Sigmoid colon (tissue), 7 donors: Measurements from ENCODE around the gene CLSTN2. TPM values are rescaled to one million over a fixed set of nuclear protein-coding genes. Genes with fewer than 3 reads are reported as not detected.

Experiments used
- DNase-seq: peaks from one replicate; pipeline ENCODE4 v3.0.0-alpha.2; 2019
- H3K27ac ChIP-seq, 4 donors: fragments of 200-600 bp; sonication (generic); one replicate each; pipeline ENCODE4 v1.5.1; 2016 to 2019; ENCODE audit warnings: mild to moderate bottlenecking in 1 of 4
- H3K27me3 ChIP-seq, 3 donors: fragments of 200-600 bp; sonication (generic); one replicate each; pipeline ENCODE4 v1.5.1; 2019; ENCODE audit warnings: mild to moderate bottlenecking in 1 of 3
- H3K36me3 ChIP-seq, 4 donors: fragments of 200-600 bp; sonication (generic); one replicate each; pipeline ENCODE4 v1.5.1; 2016 to 2019
- H3K4me1 ChIP-seq, 4 donors: fragments of 200-600 bp; sonication (generic); one replicate each; pipeline ENCODE4 v1.5.1; 2017 to 2019
- H3K4me3 ChIP-seq, 4 donors: fragments of 200-600 bp; sonication (generic); one replicate each; pipeline ENCODE4 v1.5.1; 2017 to 2019; ENCODE audit warnings: mild to moderate bottlenecking in 2 of 4, moderate library complexity in 1 of 4
- H3K9me3 ChIP-seq, 4 donors: fragments of 200-600 bp in 3 of 4; sonication (generic) in 3 of 4; one replicate each; pipeline versions ENCODE4 v1.5.1 to v1.6.1; 2013 to 2019
- CTCF ChIP-seq, 4 experiments: fragments of 450-650 bp in 3 of 4; fragments of 200-600 bp in 1 of 4; IDR thresholded peaks; one replicate each; pipeline ENCODE4 v1.5.1; 2016 to 2019; ENCODE audit warnings: antibody characterized with exemption in 4 of 4, mild to moderate bottlenecking in 3 of 4, moderate library complexity in 2 of 4
- EP300 ChIP-seq, 4 donors: sonication (generic); formaldehyde crosslinking; IDR thresholded peaks; one replicate each; pipeline ENCODE4 v1.6.1; 2017; ENCODE audit warnings: antibody characterized with exemption in 4 of 4
- POLR2A ChIP-seq, 2 donors: fragments of 450-650 bp; IDR thresholded peaks; one replicate each; pipeline ENCODE4 v1.6.1; 2016; ENCODE audit warnings: antibody characterized with exemption in 2 of 2, mild to moderate bottlenecking in 2 of 2, moderate library complexity in 2 of 2
- POLR2AphosphoS5 ChIP-seq, 4 donors: sonication (generic); formaldehyde crosslinking; IDR thresholded peaks; one replicate each; pipeline ENCODE4 v1.6.1; 2017; ENCODE audit warnings: antibody characterized with exemption in 4 of 4
- WGBS, 2 donors: extraction: QIAGEN DNeasy Blood & Tissue Kit; methylation state at CpG; one replicate each; pipeline ENCODE4 v1.1.7; 2013; 5-methylcytosine and 5-hydroxymethylcytosine counted together
- intact Hi-C: fragments of 100-400 bp; cut with DNase I; formaldehyde crosslinking; loops from one replicate; pipeline ENCODE4 v1.15.1; 2023
- polyA plus RNA-seq, 3 donors: library from polyadenylated mRNA; stranded (reverse); fragments of 200-250 nt; gene quantifications; one replicate each; pipeline ENCODE4 v1.2.3, GENCODE V29; 2013
- total RNA-seq, 4 donors: library from RNA; depleted of rRNA; stranded (reverse); fragments of >200 nt; gene quantifications; one replicate each; pipeline ENCODE4 v1.1.0, GENCODE V29; 2016
- donor health status: healthy with polysubstance abuse.
- donor health status: Bipolar disorder and iron deficiency.
- donor health status: healthy.

CLSTN2 gene
- total and polyA plus RNA-seq, 7 donors: 0.23 to 8.3 (median 2.7) TPM

DNA sequence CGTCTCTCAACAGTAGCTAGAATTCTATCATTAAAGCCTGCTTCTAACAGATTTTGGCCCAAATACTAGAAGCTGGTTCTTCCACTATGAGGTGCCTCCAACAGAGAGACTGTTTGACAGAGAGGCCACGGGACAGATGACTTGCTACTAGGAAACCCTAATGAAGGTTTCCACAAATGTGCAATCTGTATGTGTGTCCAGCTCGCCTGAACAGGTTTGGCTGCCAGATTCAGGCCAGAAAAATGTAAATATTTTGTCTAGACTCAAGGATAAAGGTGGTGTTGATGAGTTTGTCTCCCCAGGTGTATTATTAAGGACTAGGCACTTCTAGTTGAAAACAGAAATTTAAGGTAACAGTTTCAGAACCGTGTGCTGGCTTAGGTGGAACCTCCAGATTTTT, 651.3 kb downstream of the CLSTN2 start:
- Histone ChIP-seq H3K4me1 (no peaks in the 10 kb centered on the region), H3K4me3 (no peak overlapping the region), H3K9me3 (no peaks in the 10 kb centered on the region), H3K36me3 (no peaks in the 10 kb centered on the region), H3K27me3 (no peaks in the 10 kb centered on the region), H3K27ac (no peak overlapping the region)
- intact Hi-C loops: no loop called here
- DNase-seq: no peak
- 53 to 68% methylated on average over 4 of the region's 4 CpGs for WGBS, 2 donors
- TF ChIP-seq CTCF (IDR thresholded peaks at IDR 0.05) (no peak), POLR2AphosphoS5 (IDR thresholded peaks at IDR 0.05) (no peak), EP300 (IDR thresholded peaks at IDR 0.05) (no peak), POLR2A (IDR thresholded peaks at IDR 0.05) (no peak)

- TF ChIP-seq POLR2AphosphoS5 (IDR thresholded peaks at IDR 0.05): no peak
- H3K4me1 ChIP-seq: no peaks in the 10 kb centered on the region
- H3K27ac ChIP-seq: no peak overlapping the region
- H3K27me3 ChIP-seq: no peaks in the 10 kb centered on the region
- no peak overlapping the region for H3K4me3 ChIP-seq
- intact Hi-C loops: no loop called here
- no peak for DNase-seq
- no peaks in the 10 kb centered on the region for H3K36me3 ChIP-seq
- 48 to 60% methylated on average over 3 of the region's 3 CpGs for WGBS, 2 donors
- H3K9me3 ChIP-seq: no peaks in the 10 kb centered on the region
Measured at GRCh38 chr3:140588558-140588957, 653.6 kb downstream of the CLSTN2 start.

- H3K4me3 ChIP-seq: no peak overlapping the region
- H3K9me3 ChIP-seq: no peaks in the 10 kb centered on the region
- no peaks in the 10 kb centered on the region for H3K4me1 ChIP-seq
- TF ChIP-seq CTCF (IDR thresholded peaks at IDR 0.05) (no peak), POLR2AphosphoS5 (IDR thresholded peaks at IDR 0.05) (no peak), EP300 (IDR thresholded peaks at IDR 0.05) (no peak), POLR2A (IDR thresholded peaks at IDR 0.05) (no peak)
- H3K27me3 ChIP-seq: no peaks in the 10 kb centered on the region
- no peak overlapping the region for H3K27ac ChIP-seq
- no peaks in the 10 kb centered on the region for H3K36me3 ChIP-seq
- intact Hi-C loops: no loop called here
- DNase-seq: no peak
- WGBS, 2 donors: 67 to 85% methylated on average over 3 of the region's 3 CpGs
Measured at GRCh38 chr3:140593766-140594165, 658.8 kb downstream of the CLSTN2 start.

DNA sequence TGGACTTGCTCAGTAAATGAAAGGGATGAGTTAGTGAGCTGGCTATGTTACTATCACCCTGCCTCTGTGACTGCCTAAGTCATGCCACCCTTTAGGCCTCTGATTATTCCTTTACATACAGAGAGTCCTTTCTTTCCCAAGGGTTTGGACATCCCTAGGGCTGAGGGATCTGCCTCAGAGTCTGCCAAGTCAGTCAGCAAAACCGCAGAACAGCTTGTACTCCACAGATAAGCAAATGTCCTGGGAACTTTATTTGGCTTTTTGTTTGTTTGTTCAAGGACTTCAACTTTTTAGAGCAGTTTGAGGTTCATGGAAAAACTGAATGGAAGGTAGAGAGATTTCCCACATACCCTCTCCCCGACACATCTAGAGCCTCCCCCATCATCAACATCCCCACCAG, 660.3 kb downstream of the CLSTN2 start:
- no peak overlapping the region for H3K27ac ChIP-seq
- H3K9me3 ChIP-seq: no peaks in the 10 kb centered on the region
- DNase-seq: no peak
- WGBS, 2 donors: 50 to 69% methylated on average over 2 of the region's 2 CpGs
- intact Hi-C loops: no loop called here
- no peaks in the 10 kb centered on the region for H3K36me3 ChIP-seq
- H3K4me1 ChIP-seq: no peaks in the 10 kb centered on the region
- no peak overlapping the region for H3K4me3 ChIP-seq
- no peak for TF ChIP-seq EP300 (IDR thresholded peaks at IDR 0.05)
- TF ChIP-seq POLR2AphosphoS5 (IDR thresholded peaks at IDR 0.05): no peak
- TF ChIP-seq POLR2A (IDR thresholded peaks at IDR 0.05): no peak
- TF ChIP-seq CTCF (IDR thresholded peaks at IDR 0.05): no peak
- no peaks in the 10 kb centered on the region for H3K27me3 ChIP-seq

- no peaks in the 10 kb centered on the region for H3K27me3 ChIP-seq
- no peak for DNase-seq
- no peak overlapping the region for H3K27ac ChIP-seq
- H3K9me3 ChIP-seq: no peaks in the 10 kb centered on the region
- 86 to 88% methylated on average over 3 of the region's 3 CpGs for WGBS, 2 donors
- no peak overlapping the region for H3K4me3 ChIP-seq
- no peaks in the 10 kb centered on the region for H3K36me3 ChIP-seq
- no peak for TF ChIP-seq CTCF (IDR thresholded peaks at IDR 0.05)
- no peak for TF ChIP-seq POLR2AphosphoS5 (IDR thresholded peaks at IDR 0.05)
- no peak for TF ChIP-seq POLR2A (IDR thresholded peaks at IDR 0.05)
- TF ChIP-seq EP300 (IDR thresholded peaks at IDR 0.05): no peak
- intact Hi-C loops: no loop called here
- no peaks in the 10 kb centered on the region for H3K4me1 ChIP-seq
Measured at GRCh38 chr3:140597364-140597763, 662.4 kb downstream of the CLSTN2 start.
